Keratinocyte (primary cell): ENCODE measurements around the gene GPR107.

ENCODE experiments used
- CTCF ChIP-seq, 3 experiments: IDR thresholded peaks in 1 of 3; conservative IDR thresholded peaks in 1 of 3; optimal IDR thresholded peaks in 1 of 3; 2 replicates in 2 of 3; 3 replicates in 1 of 3; pipeline versions ENCODE3 to v1.5.1; 2011; ENCODE audit warnings: low read length in 3 of 3, mild to moderate bottlenecking in 3 of 3, moderate library complexity in 2 of 3, control low read depth in 1 of 3, inconsistent platforms in 1 of 3; ENCODE audit not compliant: insufficient read depth in 2 of 3; ENCODE audit errors: extremely low read depth in 1 of 3
- EZH2 ChIP-seq: IDR thresholded peaks from one replicate; pipeline ENCODE4 v1.6.1; 2012; ENCODE audit warnings: inconsistent platforms, mild to moderate bottlenecking, low read length, moderate library complexity

GRCh38 chr9:130069048-130069447 is 15.3 kb downstream of the GPR107 start:
- TF ChIP-seq CTCF (optimal IDR thresholded peaks at IDR 0.05 in 1 of 3, IDR thresholded peaks at IDR 0.05 in 1 of 3, conservative IDR thresholded peaks at IDR 0.05 in 1 of 3; ENCODE audit: extremely low read depth in 1 of 3, insufficient read depth in 2 of 3, low read length in 3 of 3) (no peak), EZH2 (no peak)
